NOMO-1 (cell line): Measurements from ENCODE around the gene ZSCAN5B.
A peak's percentile ranks its signal among the peaks of the same experiment; 100 is the strongest.

Source experiments
- DNase-seq, 2 experiments: peaks; one replicate each; lab custom pipeline; 2025; ENCODE audit not compliant: unreplicated experiment in 2 of 2; lab: John Stamatoyannopoulos, UW

The ZSCAN5B gene

DNA sequence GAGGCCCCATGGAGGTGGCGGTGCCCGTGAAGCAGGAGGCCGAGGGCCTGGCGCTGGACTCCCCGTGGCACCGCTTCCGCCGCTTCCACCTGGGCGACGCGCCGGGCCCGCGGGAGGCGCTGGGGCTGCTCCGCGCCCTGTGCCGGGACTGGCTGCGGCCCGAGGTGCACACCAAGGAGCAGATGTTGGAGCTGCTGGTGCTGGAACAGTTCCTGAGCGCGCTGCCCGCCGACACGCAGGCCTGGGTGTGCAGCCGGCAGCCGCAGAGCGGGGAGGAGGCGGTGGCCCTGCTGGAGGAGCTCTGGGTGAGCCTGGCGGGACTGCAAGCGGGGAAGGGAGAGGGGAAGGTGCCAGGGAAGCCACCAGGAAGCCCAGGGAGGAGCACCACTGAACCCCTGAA lies 50.7 kb downstream of the ZSCAN5B start:
- DNase-seq = no peak

DNA sequence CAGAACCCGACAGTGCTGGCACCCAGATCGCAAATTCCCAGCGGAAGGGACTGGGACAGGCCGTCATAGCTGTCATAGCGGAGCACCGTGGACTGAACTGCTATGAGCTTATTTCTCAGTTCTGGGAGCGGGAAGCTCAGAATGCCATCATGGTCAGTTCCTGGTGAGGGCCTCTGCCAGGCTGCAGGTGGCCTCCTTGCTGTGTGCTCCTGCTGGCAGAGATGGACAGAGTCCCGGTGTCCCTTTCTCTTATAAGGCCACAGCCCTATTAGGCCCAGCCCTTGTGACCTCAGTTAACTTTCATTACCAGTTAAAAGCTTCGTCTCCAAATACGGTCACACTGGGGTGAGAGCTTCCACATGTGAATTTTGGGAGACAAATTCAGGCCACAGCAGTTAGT lies 51.9 kb downstream of the ZSCAN5B start:
- DNase-seq = no peak

DNA sequence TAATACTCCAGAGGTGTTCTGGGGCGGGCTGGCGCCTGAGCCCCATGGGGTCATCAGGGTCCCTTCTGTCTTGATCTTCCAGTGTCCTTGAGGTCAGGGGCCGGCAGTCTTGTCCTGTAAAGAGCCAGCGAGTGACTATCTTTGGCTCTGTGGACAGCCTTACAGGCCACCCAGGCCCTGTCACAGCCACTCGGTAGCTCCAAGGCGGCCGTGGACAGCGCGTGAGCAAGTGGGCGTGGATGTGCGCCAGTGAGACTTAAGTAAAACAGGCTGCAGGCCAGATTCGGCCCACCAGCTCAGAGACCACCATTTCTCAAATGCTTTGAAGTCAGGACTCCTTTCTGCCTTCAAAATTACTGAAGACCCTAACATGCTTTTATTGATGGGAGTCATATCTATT lies 52.8 kb downstream of the ZSCAN5B start:
- no peak for DNase-seq

GRCh38 chr19:56144376-56144775 lies 53.2 kb downstream of the ZSCAN5B start:
- DNase-seq = no peak

GRCh38 chr19:56142897-56143434 lies 54.6 kb downstream of the ZSCAN5B start:
- no peak for DNase-seq

DNA sequence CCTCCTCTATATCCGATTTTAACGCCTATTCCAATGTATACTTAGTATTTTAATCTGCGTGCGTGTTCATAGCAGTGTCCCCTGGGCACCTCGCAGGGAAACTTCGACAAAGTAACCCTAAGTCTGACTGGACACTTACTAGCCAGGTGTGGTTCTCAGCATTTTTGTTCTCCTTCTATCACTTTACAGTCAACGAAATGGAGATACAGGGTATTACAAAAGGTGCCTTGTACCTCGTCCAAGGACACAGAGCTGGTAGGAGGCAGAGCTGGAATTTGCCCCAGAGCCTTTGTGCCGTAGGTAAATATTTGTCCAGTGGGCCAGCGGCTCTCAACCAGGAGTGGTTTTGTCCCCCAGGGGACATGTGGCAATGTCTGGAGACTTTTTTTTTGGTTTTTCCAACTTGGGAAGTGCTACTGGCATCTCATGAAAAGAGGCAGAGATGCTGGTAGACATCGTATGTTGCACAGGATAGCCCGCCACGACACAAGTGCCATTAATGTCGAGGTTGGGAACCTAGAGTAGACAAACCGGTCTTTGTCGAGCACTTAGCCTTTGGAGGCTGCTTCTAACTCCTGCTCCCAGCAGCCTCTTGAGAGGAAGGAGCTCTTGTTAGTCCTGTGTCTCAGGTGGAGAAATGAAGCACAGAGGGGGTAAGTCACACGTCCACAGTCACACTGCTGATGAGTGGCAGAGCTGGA lies 55.3 kb downstream of the ZSCAN5B start:
- no peak for DNase-seq

GRCh38 chr19:56141417-56141993 lies 56.1 kb downstream of the ZSCAN5B start:
- DNase-seq = no peak

- DNase-seq = peak; percentile 100
Observed at GRCh38 chr19:56140583-56141416, 56.8 kb downstream of the ZSCAN5B start, which contains the start of gene ZNF444. ZNF444 (plus strand) TSS chr19:56141287; CDS start chr19:56146912, 5,625 bp downstream.

GRCh38 chr19:56139847-56140582 lies 57.6 kb downstream of the ZSCAN5B start:
- DNase-seq = peak in 1 of 2 experiments; percentile 8
